Loucy (cell line): Measurements from ENCODE around the gene TFEB.

Experiments
- H2AFZ ChIP-seq: fragments of 200-600 bp; sonication (generic); 2 replicates; pipeline ENCODE4 v1.6.0; 2016; ENCODE audit warnings: antibody characterized with exemption, mild to moderate bottlenecking, low read length, moderate library complexity
- H3F3A ChIP-seq: fragments of 200-600 bp; 2 replicates; pipeline ENCODE4 v1.6.0; 2016; ENCODE audit warnings: antibody characterized with exemption, low read depth, mild to moderate bottlenecking
- H3K27me3 ChIP-seq: fragments of 200-600 bp; sonication (generic); 2 replicates; pipeline ENCODE4 v1.6.1; 2014; ENCODE audit warnings: low read length, mild to moderate bottlenecking; ENCODE audit not compliant: insufficient read depth, poor library complexity, severe bottlenecking
- H3K36me3 ChIP-seq: fragments of 200-600 bp; sonication (generic); 2 replicates; pipeline ENCODE4 v1.6.1; 2016; ENCODE audit warnings: low read length; ENCODE audit not compliant: insufficient read depth
- H3K4me1 ChIP-seq: fragments of 200-600 bp; sonication (generic); 2 replicates; pipeline ENCODE4 v1.5.1; 2014; ENCODE audit warnings: low read length, mild to moderate bottlenecking; ENCODE audit not compliant: insufficient read depth, poor library complexity, severe bottlenecking
- H3K4me2 ChIP-seq: fragments of 200-600 bp; sonication (generic); 2 replicates; pipeline ENCODE4 v1.6.0; 2014; ENCODE audit warnings: antibody characterized with exemption, low read length, low read depth, mild to moderate bottlenecking; ENCODE audit not compliant: poor library complexity, severe bottlenecking
- H3K4me3 ChIP-seq: fragments of 200-600 bp; sonication (generic); 2 replicates; pipeline ENCODE4 v1.5.1; 2014; ENCODE audit warnings: low read length, mild to moderate bottlenecking, mixed read lengths; ENCODE audit not compliant: poor library complexity, severe bottlenecking
- H3K79me2 ChIP-seq: fragments of 200-600 bp; sonication (generic); 2 replicates; pipeline ENCODE4 v1.6.1; 2014; ENCODE audit warnings: low read length; ENCODE audit not compliant: insufficient read depth
- H3K9ac ChIP-seq: fragments of 200-600 bp; sonication (generic); 2 replicates; pipeline ENCODE4 v1.6.0; 2014; ENCODE audit warnings: mild to moderate bottlenecking, low read depth, low read length, moderate library complexity; ENCODE audit not compliant: poor library complexity, severe bottlenecking
- H3K9me2 ChIP-seq: fragments of 200-600 bp; sonication (generic); replicated peaks from 2 replicates; pipeline ENCODE4 v1.6.1; 2016; ENCODE audit warnings: low read depth, low read length, mixed read lengths
- H3K9me3 ChIP-seq: fragments of 200-600 bp; sonication (generic); 2 replicates; pipeline ENCODE4 v1.6.1; 2014; ENCODE audit warnings: mild to moderate bottlenecking, antibody characterized with exemption, low read length, low read depth; ENCODE audit not compliant: insufficient read depth
- H4K20me1 ChIP-seq: fragments of 200-600 bp; sonication (generic); 2 replicates; pipeline ENCODE4 v1.6.0; 2014; ENCODE audit warnings: antibody characterized with exemption, low read length, mild to moderate bottlenecking; ENCODE audit not compliant: insufficient read depth, poor library complexity, severe bottlenecking
- CTCF ChIP-seq: fragments of 200-600 bp; sonication (generic); conservative IDR thresholded peaks from 2 replicates; pipeline ENCODE4 v1.5.1; 2014; ENCODE audit warnings: mild to moderate bottlenecking, antibody characterized with exemption, low read length
- EZH2phosphoT487 ChIP-seq: fragments of 200-600 bp; IDR thresholded peaks from 2 replicates; pipeline ENCODE4 v1.6.1; 2018; ENCODE audit warnings: antibody characterized with exemption, mild to moderate bottlenecking, moderate library complexity, borderline replicate concordance

The TFEB gene

GRCh38 chr6:41656002-41656691, 79.3 kb downstream of the TFEB start:
- no peak overlapping the region for H3K9ac ChIP-seq

GRCh38 chr6:41655646-41656001, 79.8 kb downstream of the TFEB start:
- no peaks in the 10 kb centered on the region for H3F3A ChIP-seq
- no peak overlapping the region for H3K4me3 ChIP-seq
- H3K9me3 ChIP-seq, result no peaks in the 10 kb centered on the region
- no peak for TF ChIP-seq EZH2phosphoT487
- no peak for TF ChIP-seq CTCF
- H3K9me2 ChIP-seq, result no peaks in the 10 kb centered on the region
- H3K9ac ChIP-seq, result no peak overlapping the region
- no peak overlapping the region for H3K4me2 ChIP-seq
- H3K4me1 ChIP-seq, result peaks cover 10% of the 10 kb centered on the region
- H3K27me3 ChIP-seq, result no peaks in the 10 kb centered on the region
- no peaks in the 10 kb centered on the region for H3K79me2 ChIP-seq
- peaks cover 21% of the 10 kb centered on the region; the same call in 1 of the 2 replicates for H3K36me3 ChIP-seq
- no peaks in the 10 kb centered on the region for H4K20me1 ChIP-seq
- no peak overlapping the region for H2AFZ ChIP-seq

More at GRCh38 chr6:41656002-41656691, 79.3 kb downstream of the TFEB start:
- Histone ChIP-seq H2AFZ (no peak overlapping the region), H3F3A (no peaks in the 10 kb centered on the region), H3K4me2 (no peak overlapping the region), H3K9me2 (no peaks in the 10 kb centered on the region), H4K20me1 (no peaks in the 10 kb centered on the region), H3K79me2 (no peaks in the 10 kb centered on the region), H3K4me1 (peaks cover 10% of the 10 kb centered on the region), H3K9me3 (no peaks in the 10 kb centered on the region), H3K4me3 (no peak overlapping the region), H3K27me3 (no peaks in the 10 kb centered on the region), H3K36me3 (peaks cover 16% of the 10 kb centered on the region; the same call in 1 of the 2 replicates)
- TF ChIP-seq CTCF (no peak), EZH2phosphoT487 (no peak)

GRCh38 chr6:41655176-41655575, 80.2 kb downstream of the TFEB start:
- Histone ChIP-seq H3K4me2 (no peak overlapping the region), H3K4me1 (peaks cover 10% of the 10 kb centered on the region), H3K27me3 (no peaks in the 10 kb centered on the region), H3K9me3 (no peaks in the 10 kb centered on the region), H3K9ac (no peak overlapping the region), H3K79me2 (no peaks in the 10 kb centered on the region), H3F3A (no peaks in the 10 kb centered on the region), H3K4me3 (no peak overlapping the region), H3K9me2 (no peaks in the 10 kb centered on the region), H4K20me1 (no peaks in the 10 kb centered on the region), H2AFZ (no peak overlapping the region), H3K36me3 (peaks cover 25% of the 10 kb centered on the region; the same call in 1 of the 2 replicates)
- TF ChIP-seq CTCF (no peak), EZH2phosphoT487 (no peak)
